IMR-90 (cell line): ENCODE measurements around the gene IL10. TPM values are rescaled to one million over a fixed set of nuclear protein-coding genes. Genes with fewer than 3 reads are reported as not detected.

Experiments
- ATAC-seq: fragments of 200-7000 bp; cut with Tn5 transposase; 2 replicates; pipeline ENCODE4 v1.9.1; 2020; ENCODE audit warnings: low read depth, mild to moderate bottlenecking, moderate library complexity
- BruUV-seq: library from RNA; stranded (reverse); fragments of 400-500 nt; replicated peaks from 2 replicates; lab custom pipeline; 2021; lab: Mats Ljungman, UMichigan
- CTCF ChIA-PET: fragments of 300-600 bp; formaldehyde crosslinking; extraction: SDS; loops from one replicate; lab custom pipeline; 2021; ENCODE audit warnings: antibody characterized with exemption; lab: Yijun Ruan, JAX
- POLR2A ChIA-PET: fragments of 300-600 bp; sonication (Branson Sonifier 250); formaldehyde crosslinking; loops from one replicate; lab custom pipeline; 2022; ENCODE audit warnings: antibody characterized with exemption; ENCODE audit not compliant: unreplicated experiment; lab: Charles Lee
- DNase-seq: peaks from one replicate; pipeline ENCODE4 v3.0.0; 2013
- H2AFZ ChIP-seq: replicated peaks from 2 replicates; pipeline ENCODE3; 2013; ENCODE audit warnings: low read length, mild to moderate bottlenecking; ENCODE audit not compliant: poor library complexity
- H2AK5ac ChIP-seq: 2 replicates; pipeline ENCODE4 v1.6.1; 2013; ENCODE audit warnings: low read depth, low read length, inconsistent platforms
- H2AK9ac ChIP-seq: replicated peaks from 2 replicates; pipeline ENCODE3; 2013; ENCODE audit warnings: mild to moderate bottlenecking, low read depth, low read length, moderate library complexity; ENCODE audit not compliant: poor library complexity
- H2BK120ac ChIP-seq: 2 replicates; pipeline ENCODE4 v1.6.1; 2013; ENCODE audit warnings: low read depth, low read length, inconsistent platforms
- H2BK15ac ChIP-seq: 3 replicates; pipeline ENCODE4 v1.6.1; 2013; ENCODE audit warnings: low read depth, low read length, inconsistent platforms
- H2BK20ac ChIP-seq: 2 replicates; pipeline ENCODE4 v1.6.1; 2013; ENCODE audit warnings: low read depth, mild to moderate bottlenecking, inconsistent platforms, low read length, moderate library complexity
- H2BK5ac ChIP-seq: 2 replicates; pipeline ENCODE4 v1.6.1; 2013; ENCODE audit warnings: mild to moderate bottlenecking, low read depth, low read length, inconsistent platforms; ENCODE audit not compliant: poor library complexity, severe bottlenecking
- H3K14ac ChIP-seq: replicated peaks from 2 replicates; pipeline ENCODE4 v1.6.1; 2013; ENCODE audit warnings: low read depth, low read length, inconsistent platforms
- H3K18ac ChIP-seq: 2 replicates; pipeline ENCODE4 v1.6.1; 2013; ENCODE audit warnings: low read depth, low read length, control low read depth
- H3K23ac ChIP-seq: 2 replicates; pipeline ENCODE4 v1.6.1; 2013; ENCODE audit warnings: low read depth, low read length, inconsistent platforms
- H3K27ac ChIP-seq: 2 replicates; pipeline ENCODE4 v1.5.1; 2013; ENCODE audit warnings: mild to moderate bottlenecking, control low read depth, low read length; ENCODE audit not compliant: insufficient read depth
- H3K27me3 ChIP-seq: 2 replicates; pipeline ENCODE4 v1.6.1; 2013; ENCODE audit warnings: low read length; ENCODE audit not compliant: control insufficient read depth, insufficient read depth
- H3K36me3 ChIP-seq: 2 replicates; pipeline ENCODE4 v1.6.1; 2013; ENCODE audit warnings: low read length, mixed read lengths; ENCODE audit not compliant: control insufficient read depth, insufficient read depth
- H3K4ac ChIP-seq: 2 replicates; pipeline ENCODE4 v1.6.1; 2013; ENCODE audit warnings: low read depth, low read length, inconsistent platforms
- H3K4me1 ChIP-seq: 2 replicates; pipeline ENCODE4 v1.6.1; 2013; ENCODE audit warnings: low read length, mixed read lengths; ENCODE audit not compliant: control insufficient read depth, insufficient read depth
- H3K4me2 ChIP-seq: 2 replicates; pipeline ENCODE4 v1.6.1; 2013; ENCODE audit warnings: low read depth, mild to moderate bottlenecking, control low read depth, low read length, moderate library complexity
- H3K4me3 ChIP-seq: 2 replicates; pipeline ENCODE4 v1.5.1; 2013; ENCODE audit warnings: low read depth, mild to moderate bottlenecking, control low read depth, low read length, moderate library complexity; ENCODE audit not compliant: insufficient read depth
- H3K56ac ChIP-seq: 2 replicates; pipeline ENCODE4 v1.6.1; 2013; ENCODE audit warnings: low read length, inconsistent platforms; ENCODE audit not compliant: insufficient read depth; ENCODE audit errors: extremely low read depth
- H3K79me1 ChIP-seq, 2 experiments: 2 replicates each; pipeline ENCODE4 v1.6.1; 2013; ENCODE audit warnings: low read length in 2 of 2, inconsistent platforms in 1 of 2, low read depth in 1 of 2
- H3K9ac ChIP-seq: 2 replicates; pipeline ENCODE4 v1.6.1; 2013; ENCODE audit warnings: low read depth, low read length, control low read depth
- H3K9me1 ChIP-seq: 2 replicates; pipeline ENCODE4 v1.6.1; 2013; ENCODE audit warnings: low read length, inconsistent platforms; ENCODE audit not compliant: insufficient read depth
- H3K9me3 ChIP-seq: 2 replicates; pipeline ENCODE4 v1.6.1; 2013; ENCODE audit warnings: low read length; ENCODE audit not compliant: control insufficient read depth, insufficient read depth
- H4K20me1 ChIP-seq: 2 replicates; pipeline ENCODE4 v1.6.1; 2013; ENCODE audit warnings: low read length, inconsistent platforms; ENCODE audit not compliant: insufficient read depth
- H4K5ac ChIP-seq: 2 replicates; pipeline ENCODE4 v1.6.1; 2013; ENCODE audit warnings: mild to moderate bottlenecking, low read depth, low read length, control low read depth
- H4K8ac ChIP-seq, 2 experiments: 2 replicates each; pipeline ENCODE4 v1.6.1; 2013; ENCODE audit warnings: low read depth in 2 of 2, low read length in 2 of 2, control low read depth in 1 of 2, inconsistent platforms in 1 of 2
- H4K91ac ChIP-seq: 2 replicates; pipeline ENCODE4 v1.6.1; 2013; ENCODE audit warnings: low read depth, low read length, inconsistent platforms; ENCODE audit not compliant: insufficient read depth
- BHLHE40 ChIP-seq: fragments of 150-350 bp; IDR thresholded peaks from 2 replicates; pipeline ENCODE4 v1.6.1; 2016; ENCODE audit warnings: mild to moderate bottlenecking, low read depth, low read length
- CEBPB ChIP-seq: IDR thresholded peaks from 2 replicates; pipeline ENCODE4 v1.6.1; 2012; ENCODE audit warnings: low read depth, low read length, improper control_type of control experiment
- WGBS, 2 experiments: methylation state at CpG; one replicate each; pipeline versions ENCODE4 v1.1.5 to v1.1.7; 2013; ENCODE audit warnings: missing lambda C conversion rate in 2 of 2; ENCODE audit not compliant: insufficient read length in 1 of 2; ENCODE audit errors: extremely low coverage in 2 of 2; 5-methylcytosine and 5-hydroxymethylcytosine counted together
- dilution Hi-C: fragments of 300-500 bp; cut with HindIII; formaldehyde crosslinking; loops from one replicate; pipeline ENCODE4 v1.14.3; 2018; ENCODE audit warnings: low sequenced_read_pairs; ENCODE audit not compliant: unreplicated experiment
- in situ Hi-C: fragments of 300-500 bp; cut with MboI; formaldehyde crosslinking; loops from 3 replicates; pipeline ENCODE4 v1.14.3; 2019; ENCODE audit warnings: low sequenced_read_pairs, inconsistent platforms, mixed read lengths
- intact Hi-C: fragments of 100-400 bp; cut with micrococcal nuclease; formaldehyde crosslinking; loops from 2 replicates; pipeline ENCODE4 v1.10.0; 2022
- polyA plus RNA-seq, 3 experiments: library from polyadenylated mRNA; depleted of rRNA; stranded (reverse); fragments of >200 nt; gene quantifications; 2 replicates each; pipeline ENCODE4 v1.2.3, GENCODE V29; 2012; ENCODE audit warnings: low replicate concordance in 1 of 3
- total RNA-seq: library from RNA; depleted of rRNA; stranded (reverse); fragments of >200 nt; gene quantifications from 2 replicates; pipeline ENCODE4 v1.2.3, GENCODE V29; 2012

IL10 gene
- total and polyA plus RNA-seq, 2 of the 4 experiments (the other 2 are of a cell fraction), result not detected

- no peak for DNase-seq
- POLR2A ChIA-PET, result no interaction called here
- intact Hi-C loops, result no loop called here
Measured at GRCh38 chr1:206774093-206774492, 1.8 kb upstream of the IL10 start.

More at GRCh38 chr1:206774093-206774492, 1.8 kb upstream of the IL10 start:
- no TSS peak for BruUV-seq
- Histone ChIP-seq H2BK120ac (no peak overlapping the region), H4K5ac (no peak overlapping the region), H3K14ac (no peak overlapping the region), H3K18ac (no peak overlapping the region), H3K9me3 (no peaks in the 10 kb centered on the region), H2AFZ (peak overlapping the region; percentile 48), H3K9me1 (no peaks in the 10 kb centered on the region), H3K23ac (no peak overlapping the region), H3K27ac (no peak overlapping the region), H3K4ac (no peak overlapping the region), H3K36me3 (no peaks in the 10 kb centered on the region), H3K27me3 (peaks cover 23% of the 10 kb centered on the region), H2AK5ac (0 out of 2 replicates have a peak overlapping the region, but pooled peaks have one; percentile 29), H2BK5ac (no peak overlapping the region), H3K4me1 (no peaks in the 10 kb centered on the region; the same call in 1 of the 2 replicates), H2BK15ac (no peak overlapping the region), H2BK20ac (no peak overlapping the region), H3K9ac (no peak overlapping the region), H2AK9ac (no peak overlapping the region), H3K4me2 (no peak overlapping the region), H3K4me3 (no peak overlapping the region), H4K91ac (no peak overlapping the region), H3K79me1 (no peaks in the 10 kb centered on the region), H4K8ac (no peak overlapping the region), H4K20me1 (no peaks in the 10 kb centered on the region), H3K56ac (no peak overlapping the region)
- TF ChIP-seq BHLHE40 (no peak), CEBPB (no peak)
- WGBS, 2 experiments, result 67% methylated on average over 1 of the region's 3 CpGs; no CpG with 5 or more reads in 1 of the 2 experiments
- in situ Hi-C loops, result no loop called here
- dilution Hi-C loops, result no loop called here
- CTCF ChIA-PET, result no interaction called here
- ATAC-seq, result no peak
